Common myeloid progenitor, CD34-positive (primary cell): ENCODE measurements around the gene BHLHA9. TPM values are rescaled to one million over a fixed set of nuclear protein-coding genes. Genes with fewer than 3 reads are reported as not detected.

ENCODE experiments used
- CTCF ChIA-PET: fragments of 350-600 bp; sonication (Branson Sonifier 250); formaldehyde crosslinking; loops from one replicate; lab custom pipeline; 2021; ENCODE audit warnings: antibody characterized with exemption; lab: Charles Lee
- POLR2A ChIA-PET: fragments of 350-600 bp; sonication (Branson Sonifier 250); formaldehyde crosslinking; loops from one replicate; lab custom pipeline; 2021; ENCODE audit warnings: antibody characterized with exemption; lab: Charles Lee
- DNase-seq, 3 donors: peaks; one replicate each; pipeline versions ENCODE4 v3.0.0 to v3.0.0-alpha.2; 2013
- H3K27ac ChIP-seq, 2 experiments: 1 replicate in 1 of 2; 2 replicates in 1 of 2; pipeline ENCODE4 v1.7.0; 2013; ENCODE audit warnings: inconsistent platforms in 2 of 2, low read length in 2 of 2, mild to moderate bottlenecking in 2 of 2, low read depth in 1 of 2, moderate library complexity in 1 of 2; ENCODE audit not compliant: severe bottlenecking in 2 of 2, insufficient read depth in 1 of 2, poor library complexity in 1 of 2
- H3K27me3 ChIP-seq, 5 experiments: replicated peaks in 2 of 5; 1 replicate in 3 of 5; 2 replicates in 2 of 5; pipeline versions ENCODE4 v1.6.1 to v1.7.0; 2013; ENCODE audit warnings: low read length in 4 of 5, mild to moderate bottlenecking in 2 of 5, moderate library complexity in 2 of 5, inconsistent platforms in 1 of 5; ENCODE audit not compliant: insufficient read depth in 5 of 5, control insufficient read depth in 4 of 5
- H3K36me3 ChIP-seq, 4 experiments: 1 replicate in 2 of 4; 2 replicates in 2 of 4; pipeline versions ENCODE4 v1.6.1 to v1.7.0; 2013; ENCODE audit warnings: low read length in 3 of 4, control low read depth in 1 of 4, mild to moderate bottlenecking in 1 of 4; ENCODE audit not compliant: control insufficient read depth in 4 of 4, insufficient read depth in 4 of 4
- H3K4me1 ChIP-seq, 4 experiments: 1 replicate in 3 of 4; 2 replicates in 1 of 4; pipeline versions ENCODE4 v1.6.1 to v1.7.1; 2013; ENCODE audit warnings: low read length in 3 of 4, mild to moderate bottlenecking in 3 of 4, control low read depth in 1 of 4, inconsistent platforms in 1 of 4, moderate library complexity in 1 of 4; ENCODE audit not compliant: control insufficient read depth in 4 of 4, insufficient read depth in 4 of 4; ENCODE audit errors: control extremely low read depth in 1 of 4
- H3K4me3 ChIP-seq, 7 experiments: 1 replicate in 4 of 7; 2 replicates in 3 of 7; pipeline versions ENCODE4 v1.5.1 to v1.7.0; 2013; ENCODE audit warnings: mild to moderate bottlenecking in 7 of 7, low read length in 6 of 7, moderate library complexity in 6 of 7, inconsistent platforms in 2 of 7, low read depth in 2 of 7, control low read depth in 1 of 7; ENCODE audit not compliant: insufficient read depth in 4 of 7, control insufficient read depth in 1 of 7; ENCODE audit errors: extremely low read depth in 1 of 7
- H3K9me3 ChIP-seq, 5 experiments: 1 replicate in 4 of 5; 2 replicates in 1 of 5; pipeline versions ENCODE4 v1.6.1 to v1.7.1; 2013; ENCODE audit warnings: low read length in 4 of 5, mild to moderate bottlenecking in 2 of 5, inconsistent platforms in 1 of 5, low read depth in 1 of 5, moderate library complexity in 1 of 5; ENCODE audit not compliant: control insufficient read depth in 4 of 5, insufficient read depth in 2 of 5; ENCODE audit errors: control extremely low read depth in 1 of 5
- WGBS: methylation state at CpG from one replicate; pipeline ENCODE4 v1.1.5; 2013; ENCODE audit not compliant: insufficient coverage; 5-methylcytosine and 5-hydroxymethylcytosine counted together
- polyA plus RNA-seq: library from polyadenylated mRNA; unstranded; fragments of 120-200 nt; gene quantifications from one replicate; pipeline ENCODE4 v1.2.1, GENCODE V29; 2013

The BHLHA9 gene
- not detected for polyA plus RNA-seq

- WGBS: 6% methylated on average over 84 of the region's 93 CpGs
- CTCF ChIA-PET: interaction anchor here (1.1 kb wide), 1 partner anchor 10 kb away, joined by 3 read pairs; no protein-coding TSS in a partner anchor
- H3K4me3 ChIP-seq: peak within 1 kb of the TSS in 1 of 7 experiments; percentile 11
- POLR2A ChIA-PET: no interaction called here
- DNase-seq: peak in 2 of 3 donors; percentile 29 to 43
- no peak within 1 kb of the TSS for H3K27ac ChIP-seq
- H3K36me3 ChIP-seq: no peaks in the 10 kb centered on the region
- H3K4me1 ChIP-seq: peaks cover 0 to 19% (median 6%) of the 10 kb centered on the region in 4 experiments
- peaks cover 0 to 59% (median 22%) of the 10 kb centered on the region in 5 experiments for H3K27me3 ChIP-seq
- H3K9me3 ChIP-seq: no peaks in the 10 kb centered on the region
These were observed at the start of gene BHLHA9 for GRCh38 chr17:1270210-1271029. Gene BHLHA9 (plus strand): TSS chr17:1270444. CDS start chr17:1270564, 120 bp downstream.

DNA sequence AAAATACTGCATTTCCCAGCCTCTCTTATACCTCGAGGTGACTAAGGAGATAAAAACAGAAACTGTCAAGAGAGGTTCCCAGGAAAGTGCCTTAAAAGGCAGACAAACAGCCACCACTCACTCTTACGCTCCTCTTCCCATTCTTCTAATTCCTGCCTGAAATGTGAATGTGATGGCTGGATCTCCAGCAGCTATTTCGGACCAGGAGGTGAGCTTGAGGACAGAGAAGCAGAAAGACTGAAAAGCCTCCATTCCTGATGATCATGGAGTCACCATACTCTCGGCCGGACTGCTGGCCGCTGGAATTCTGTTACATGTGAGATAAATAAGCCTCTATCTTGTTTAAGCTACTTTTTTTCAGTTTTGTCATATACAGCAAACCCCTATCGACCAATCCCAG, 49.0 kb upstream of the BHLHA9 start:
- ChIA-PET CTCF (interaction anchor here (1.3 kb wide), 1 partner anchor 111 kb away, joined by 3 read pairs; no protein-coding TSS in a partner anchor), POLR2A (no interaction called here)
- peaks cover 0 to 2% (median 0%) of the 10 kb centered on the region in 5 experiments for H3K9me3 ChIP-seq
- no peak overlapping the region for H3K27ac ChIP-seq
- whole genome bisulfite sequencing: 93% methylated on average over 5 of the region's 7 CpGs
- no peak overlapping the region for H3K4me3 ChIP-seq
- H3K4me1 ChIP-seq: peaks cover 0 to 3% (median 0%) of the 10 kb centered on the region in 4 experiments
- H3K27me3 ChIP-seq: no peaks in the 10 kb centered on the region
- H3K36me3 ChIP-seq: peaks cover 0 to 14% (median 0%) of the 10 kb centered on the region in 4 experiments
- no peak for DNase-seq

DNA sequence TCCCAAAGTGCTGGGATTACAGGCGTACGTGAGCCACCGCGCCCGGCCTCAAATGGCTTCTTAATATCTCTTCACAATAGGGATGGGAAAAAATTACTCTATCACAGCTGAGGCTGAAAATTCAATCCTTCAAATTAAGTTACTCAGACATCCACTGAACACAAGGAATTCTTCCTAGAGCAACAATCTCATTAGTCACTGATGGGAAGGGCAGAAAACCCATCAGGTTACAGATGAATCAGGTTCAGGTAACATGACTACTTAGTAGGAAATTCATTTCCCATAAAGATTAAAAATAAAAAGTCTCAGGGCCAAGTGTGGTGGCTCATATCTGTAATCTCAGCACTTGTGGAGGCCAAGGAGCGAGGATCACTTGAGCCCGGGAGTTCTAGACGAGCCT, 47.9 kb upstream of the BHLHA9 start:
- peaks cover 0 to 2% (median 0%) of the 10 kb centered on the region in 5 experiments for H3K9me3 ChIP-seq
- H3K27me3 ChIP-seq: peaks cover 0 to under 1% (median 0%) of the 10 kb centered on the region in 5 experiments
- DNase-seq: no peak
- WGBS: 97% methylated on average over 3 of the region's 8 CpGs
- no peak overlapping the region for H3K4me3 ChIP-seq
- POLR2A ChIA-PET: no interaction called here
- H3K4me1 ChIP-seq: peaks cover 0 to 4% (median 0%) of the 10 kb centered on the region in 4 experiments
- no peak overlapping the region for H3K27ac ChIP-seq
- peaks cover 0 to 20% (median 0%) of the 10 kb centered on the region in 4 experiments for H3K36me3 ChIP-seq
- CTCF ChIA-PET: no interaction called here

DNA sequence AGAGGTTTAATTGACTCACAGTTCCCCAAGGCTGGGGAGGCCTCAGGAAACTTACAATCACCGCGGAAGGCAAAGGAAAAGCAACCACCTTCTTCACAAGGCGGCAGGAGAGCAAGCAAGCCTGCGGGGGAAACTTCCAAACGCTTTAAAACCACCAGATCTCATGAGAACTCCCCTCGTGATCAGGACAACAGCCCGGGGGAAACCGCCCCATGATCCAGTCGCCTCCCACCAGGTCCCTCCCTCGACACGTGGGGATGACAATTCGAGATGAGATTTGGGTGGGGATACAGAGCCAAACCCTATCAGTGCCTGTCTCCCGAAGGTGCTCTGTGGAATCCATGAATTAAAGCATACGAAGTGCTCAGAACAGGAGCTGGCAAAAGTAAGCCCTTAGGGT, 46.6 kb upstream of the BHLHA9 start:
- ChIA-PET POLR2A (no interaction called here), CTCF (no interaction called here)
- WGBS: 93% methylated on average over 13 of the region's 14 CpGs
- peaks cover 0 to 20% (median 0%) of the 10 kb centered on the region in 4 experiments for H3K36me3 ChIP-seq
- H3K9me3 ChIP-seq: peaks cover 0 to 2% (median 0%) of the 10 kb centered on the region in 5 experiments
- no peak overlapping the region for H3K4me3 ChIP-seq
- H3K4me1 ChIP-seq: peaks cover 0 to 15% (median 11%) of the 10 kb centered on the region in 4 experiments
- peaks cover 0 to 8% (median 0%) of the 10 kb centered on the region in 5 experiments for H3K27me3 ChIP-seq
- no peak for DNase-seq
- H3K27ac ChIP-seq: no peak overlapping the region

GRCh38 chr17:1224330-1224729, 45.9 kb upstream of the BHLHA9 start:
- 83% methylated on average over 5 of the region's 7 CpGs for WGBS
- no peak for DNase-seq

DNA sequence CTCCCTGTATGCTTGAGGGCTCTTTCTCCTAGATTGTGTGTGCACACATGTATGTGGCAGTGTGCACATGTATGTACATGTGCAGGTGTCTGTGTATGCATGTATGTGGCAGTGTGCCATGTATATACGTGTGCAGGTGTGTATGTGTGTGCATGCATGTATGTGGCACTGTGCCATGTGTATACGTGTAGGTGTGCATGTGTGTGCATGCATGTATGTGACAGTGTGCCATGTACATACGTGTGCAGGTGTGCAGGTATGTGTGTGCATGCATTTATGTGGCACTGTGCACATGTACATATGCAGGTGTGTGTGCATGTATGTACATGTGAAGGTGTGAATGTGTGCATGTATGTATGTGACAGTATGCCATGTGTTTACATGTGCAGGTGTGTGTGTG, 43.9 kb upstream of the BHLHA9 start:
- Histone ChIP-seq H3K27me3 (peaks cover 0 to 21% (median 2%) of the 10 kb centered on the region in 5 experiments), H3K9me3 (peaks cover 0 to 1% (median 0%) of the 10 kb centered on the region in 5 experiments), H3K4me1 (peaks cover 0 to 26% (median 23%) of the 10 kb centered on the region in 4 experiments), H3K4me3 (no peak overlapping the region), H3K36me3 (peaks cover 0 to 12% (median 0%) of the 10 kb centered on the region in 4 experiments), H3K27ac (no peak overlapping the region)
- CTCF ChIA-PET: no interaction called here
- DNase-seq: no peak
- POLR2A ChIA-PET: interaction anchor here (0.6 kb wide), 1 partner anchor 10 kb away, joined by 3 read pairs; no protein-coding TSS in a partner anchor
- WGBS: 94% methylated on average over 3 of the region's 3 CpGs

More at GRCh38 chr17:1224330-1224729, 45.9 kb upstream of the BHLHA9 start:
- ChIA-PET POLR2A (no interaction called here), CTCF (no interaction called here)
- H3K36me3 ChIP-seq: peaks cover 0 to 18% (median 0%) of the 10 kb centered on the region in 4 experiments
- peaks cover 0 to 16% (median 15%) of the 10 kb centered on the region in 4 experiments for H3K4me1 ChIP-seq
- H3K27ac ChIP-seq: no peak overlapping the region
- peaks cover 0 to 2% (median 0%) of the 10 kb centered on the region in 5 experiments for H3K9me3 ChIP-seq
- H3K4me3 ChIP-seq: no peak overlapping the region
- H3K27me3 ChIP-seq: peaks cover 0 to 8% (median 0%) of the 10 kb centered on the region in 5 experiments
